Sigmoid colon (tissue), 7 donors: Measurements from ENCODE around the gene SPRY4. TPM values are rescaled to one million over a fixed set of nuclear protein-coding genes. Genes with fewer than 3 reads are reported as not detected.

Experiments used
- DNase-seq: peaks from one replicate; pipeline ENCODE4 v3.0.0-alpha.2; 2019
- H3K27ac ChIP-seq, 4 donors: fragments of 200-600 bp; sonication (generic); one replicate each; pipeline ENCODE4 v1.5.1; 2016 to 2019; ENCODE audit warnings: mild to moderate bottlenecking in 1 of 4
- H3K27me3 ChIP-seq, 3 donors: fragments of 200-600 bp; sonication (generic); one replicate each; pipeline ENCODE4 v1.5.1; 2019; ENCODE audit warnings: mild to moderate bottlenecking in 1 of 3
- H3K36me3 ChIP-seq, 4 donors: fragments of 200-600 bp; sonication (generic); one replicate each; pipeline ENCODE4 v1.5.1; 2016 to 2019
- H3K4me1 ChIP-seq, 4 donors: fragments of 200-600 bp; sonication (generic); one replicate each; pipeline ENCODE4 v1.5.1; 2017 to 2019
- H3K4me3 ChIP-seq, 4 donors: fragments of 200-600 bp; sonication (generic); one replicate each; pipeline ENCODE4 v1.5.1; 2017 to 2019; ENCODE audit warnings: mild to moderate bottlenecking in 2 of 4, moderate library complexity in 1 of 4
- H3K9me3 ChIP-seq, 4 donors: fragments of 200-600 bp in 3 of 4; sonication (generic) in 3 of 4; one replicate each; pipeline versions ENCODE4 v1.5.1 to v1.6.1; 2013 to 2019
- EP300 ChIP-seq, 4 donors: sonication (generic); formaldehyde crosslinking; IDR thresholded peaks; one replicate each; pipeline ENCODE4 v1.6.1; 2017; ENCODE audit warnings: antibody characterized with exemption in 4 of 4
- POLR2A ChIP-seq, 2 donors: fragments of 450-650 bp; IDR thresholded peaks; one replicate each; pipeline ENCODE4 v1.6.1; 2016; ENCODE audit warnings: antibody characterized with exemption in 2 of 2, mild to moderate bottlenecking in 2 of 2, moderate library complexity in 2 of 2
- POLR2AphosphoS5 ChIP-seq, 4 donors: sonication (generic); formaldehyde crosslinking; IDR thresholded peaks; one replicate each; pipeline ENCODE4 v1.6.1; 2017; ENCODE audit warnings: antibody characterized with exemption in 4 of 4
- WGBS, 2 donors: extraction: QIAGEN DNeasy Blood & Tissue Kit; methylation state at CpG; one replicate each; pipeline ENCODE4 v1.1.7; 2013; 5-methylcytosine and 5-hydroxymethylcytosine counted together
- intact Hi-C: fragments of 100-400 bp; cut with DNase I; formaldehyde crosslinking; loops from one replicate; pipeline ENCODE4 v1.15.1; 2023
- polyA plus RNA-seq, 3 donors: library from polyadenylated mRNA; stranded (reverse); fragments of 200-250 nt; gene quantifications; one replicate each; pipeline ENCODE4 v1.2.3, GENCODE V29; 2013
- total RNA-seq, 4 donors: library from RNA; depleted of rRNA; stranded (reverse); fragments of >200 nt; gene quantifications; one replicate each; pipeline ENCODE4 v1.1.0, GENCODE V29; 2016
- TF ChIP-seq, protein P1 (sequence below), 4 experiments: fragments of 450-650 bp in 3 of 4; fragments of 200-600 bp in 1 of 4; IDR thresholded peaks; one replicate each; pipeline ENCODE4 v1.5.1; 2016 to 2019; ENCODE audit warnings: antibody characterized with exemption in 4 of 4, mild to moderate bottlenecking in 3 of 4, moderate library complexity in 2 of 4
- donor health status: healthy with polysubstance abuse.
- donor health status: Bipolar disorder and iron deficiency.
- donor health status: healthy.

SPRY4 gene
- total and polyA plus RNA-seq, 7 donors, result 1.8 to 15.7 (median 8.6) TPM

GRCh38 chr5:142327111-142327842 is 2.5 kb upstream of the SPRY4 start:
- intact Hi-C loops, result loop anchor here (10.0 kb wide), 1 partner anchor 218 kb away; no protein-coding TSS in a partner anchor
- no peak for TF ChIP-seq POLR2A (IDR thresholded peaks at IDR 0.05)
- TF ChIP-seq, protein P1, sequence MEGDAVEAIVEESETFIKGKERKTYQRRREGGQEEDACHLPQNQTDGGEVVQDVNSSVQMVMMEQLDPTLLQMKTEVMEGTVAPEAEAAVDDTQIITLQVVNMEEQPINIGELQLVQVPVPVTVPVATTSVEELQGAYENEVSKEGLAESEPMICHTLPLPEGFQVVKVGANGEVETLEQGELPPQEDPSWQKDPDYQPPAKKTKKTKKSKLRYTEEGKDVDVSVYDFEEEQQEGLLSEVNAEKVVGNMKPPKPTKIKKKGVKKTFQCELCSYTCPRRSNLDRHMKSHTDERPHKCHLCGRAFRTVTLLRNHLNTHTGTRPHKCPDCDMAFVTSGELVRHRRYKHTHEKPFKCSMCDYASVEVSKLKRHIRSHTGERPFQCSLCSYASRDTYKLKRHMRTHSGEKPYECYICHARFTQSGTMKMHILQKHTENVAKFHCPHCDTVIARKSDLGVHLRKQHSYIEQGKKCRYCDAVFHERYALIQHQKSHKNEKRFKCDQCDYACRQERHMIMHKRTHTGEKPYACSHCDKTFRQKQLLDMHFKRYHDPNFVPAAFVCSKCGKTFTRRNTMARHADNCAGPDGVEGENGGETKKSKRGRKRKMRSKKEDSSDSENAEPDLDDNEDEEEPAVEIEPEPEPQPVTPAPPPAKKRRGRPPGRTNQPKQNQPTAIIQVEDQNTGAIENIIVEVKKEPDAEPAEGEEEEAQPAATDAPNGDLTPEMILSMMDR (IDR thresholded peaks at IDR 0.05), result no peak
- no peak for TF ChIP-seq EP300 (IDR thresholded peaks at IDR 0.05)
- Histone ChIP-seq H3K36me3 (no peaks in the 10 kb centered on the region), H3K4me1 (peaks cover 0 to 29% (median 25%) of the 10 kb centered on the region in 4 donors), H3K9me3 (no peaks in the 10 kb centered on the region), H3K27ac (peak overlapping the region; percentile 38 to 96 (median 75)), H3K27me3 (peaks cover 10 to 41% (median 22%) of the 10 kb centered on the region in 3 donors), H3K4me3 (no peak overlapping the region)
- WGBS, 2 donors, result 72 to 73% methylated on average over 9 of the region's 9 CpGs
- DNase-seq, result peak; percentile 58

GRCh38 chr5:142326480-142326938 is 1.7 kb upstream of the SPRY4 start:
- H3K4me1 ChIP-seq, result peaks cover 0 to 29% (median 25%) of the 10 kb centered on the region in 4 donors
- intact Hi-C loops, result loop anchor here (10.0 kb wide), 1 partner anchor 218 kb away; no protein-coding TSS in a partner anchor

GRCh38 chr5:142325725-142326479 is 1.1 kb upstream of the SPRY4 start:
- H3K36me3 ChIP-seq, result no peaks in the 10 kb centered on the region
- H3K4me1 ChIP-seq, result peaks cover 0 to 29% (median 25%) of the 10 kb centered on the region in 4 donors
- WGBS, 2 donors, result 3 to 7% methylated on average over 44 of the region's 44 CpGs
- peak overlapping the region; percentile 66 to 96 (median 82) for H3K27ac ChIP-seq
- TF ChIP-seq POLR2A (IDR thresholded peaks at IDR 0.05) (no peak), EP300 (IDR thresholded peaks at IDR 0.05) (no peak), POLR2AphosphoS5 (IDR thresholded peaks at IDR 0.05) (no peak)
- TF ChIP-seq, protein P1 (IDR thresholded peaks at IDR 0.05), result no peak
- peak; percentile 76 for DNase-seq
- no peaks in the 10 kb centered on the region for H3K9me3 ChIP-seq
- peak overlapping the region; percentile 47 to 65 (median 54) for H3K4me3 ChIP-seq
- intact Hi-C loops, result loop anchor here (2.0 to 10.0 kb wide), 2 partner anchors 31 to 219 kb away; no protein-coding TSS in a partner anchor
- peaks cover 10 to 41% (median 22%) of the 10 kb centered on the region in 3 donors for H3K27me3 ChIP-seq

More at GRCh38 chr5:142326480-142326938, 1.7 kb upstream of the SPRY4 start:
- no peak for DNase-seq
- H3K27ac ChIP-seq, result peak overlapping the region; percentile 66 to 96 (median 82)
- no peaks in the 10 kb centered on the region for H3K36me3 ChIP-seq
- peaks cover 10 to 41% (median 22%) of the 10 kb centered on the region in 3 donors for H3K27me3 ChIP-seq
- 68 to 72% methylated on average over 8 of the region's 8 CpGs for WGBS, 2 donors
- no peaks in the 10 kb centered on the region for H3K9me3 ChIP-seq
- TF ChIP-seq EP300 (IDR thresholded peaks at IDR 0.05) (no peak), POLR2A (IDR thresholded peaks at IDR 0.05) (no peak), POLR2AphosphoS5 (IDR thresholded peaks at IDR 0.05) (no peak)
- TF ChIP-seq, protein P1 (IDR thresholded peaks at IDR 0.05), result no peak
- peak overlapping the region in 3 of 4 donors; percentile 47 to 65 (median 60) for H3K4me3 ChIP-seq

DNA sequence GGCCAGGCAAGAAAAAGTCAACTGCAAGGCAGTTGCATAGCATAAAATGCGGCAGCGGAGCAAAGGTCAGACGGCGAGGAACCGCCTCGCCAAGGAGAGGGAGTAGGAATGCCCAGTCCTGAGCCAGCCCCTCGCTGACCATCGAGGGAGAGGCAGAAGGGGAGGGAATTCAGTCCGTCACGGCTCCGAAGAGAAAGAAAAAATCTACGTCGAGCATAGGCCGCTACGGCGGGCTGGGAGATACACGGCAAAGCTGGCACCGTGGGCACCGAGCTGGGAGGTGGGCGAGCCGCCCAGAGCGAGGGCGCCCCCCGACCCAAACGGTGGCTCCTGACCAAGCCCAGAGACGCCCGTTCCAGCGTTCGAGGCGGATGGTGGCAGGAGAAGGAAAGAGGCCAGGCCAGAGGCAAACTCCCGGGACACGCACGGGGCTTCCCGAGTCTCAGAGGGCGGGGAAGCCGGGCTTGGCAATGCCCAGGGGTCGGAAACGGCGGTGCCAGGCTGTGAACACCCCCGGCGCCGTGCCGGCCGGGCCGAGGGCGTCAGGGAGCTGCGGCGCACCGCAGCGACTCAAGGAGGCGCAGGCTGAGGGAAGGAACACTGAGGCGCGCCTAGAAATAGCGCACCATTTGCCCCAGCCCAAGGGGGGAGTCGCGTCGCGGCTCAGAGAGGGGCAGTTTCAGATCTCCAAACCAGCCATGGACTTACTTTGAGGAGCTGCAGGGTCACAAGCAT is 518 bp downstream of the SPRY4 start:
- Histone ChIP-seq H3K36me3 (no peaks in the 10 kb centered on the region), H3K9me3 (no peaks in the 10 kb centered on the region), H3K4me1 (peaks cover 0 to 29% (median 25%) of the 10 kb centered on the region in 4 donors), H3K27me3 (peaks cover 10 to 32% (median 22%) of the 10 kb centered on the region in 3 donors), H3K27ac (peak overlapping the region; percentile 69 to 96 (median 82)), H3K4me3 (peak overlapping the region; percentile 47 to 65 (median 54))
- intact Hi-C loops, result loop anchor here (2.0 to 10.0 kb wide), 2 partner anchors 32 to 220 kb away; no protein-coding TSS in a partner anchor
- TF ChIP-seq POLR2A (IDR thresholded peaks at IDR 0.05) (no peak), POLR2AphosphoS5 (IDR thresholded peaks at IDR 0.05) (no peak), EP300 (IDR thresholded peaks at IDR 0.05) (no peak)
- TF ChIP-seq, protein P1 (IDR thresholded peaks at IDR 0.05), result no peak
- WGBS, 2 donors, result 1 to 5% methylated on average over 58 of the region's 58 CpGs
- DNase-seq, result peak; percentile 69
